Activated naive CD8-positive, alpha-beta T cell treated with anti-CD3 and anti-CD28 coated beads, Interleukin-2, amount 10 ng/mL, durations not matched to agents 7 days and 5 days (primary cell): Measurements from ENCODE around the gene ELMO2. TPM values are rescaled to one million over a fixed set of nuclear protein-coding genes. Genes with fewer than 3 reads are reported as not detected.
A peak's percentile ranks its signal among the peaks of the same experiment; 100 is the strongest.
"Not testable (repeated sequence)": the region's sequence is repeated elsewhere in the genome, so short reads cannot be mapped to it uniquely, and the experiment has no call there.

ENCODE experiments used
- ATAC-seq: fragments of 150-1000 bp; cut with Tn5 transposase; one replicate; pipeline ENCODE4 v1.10.0; 2021; ENCODE audit warnings: low read depth, moderate library complexity
- POLR2A ChIA-PET: fragments of 350-600 bp; sonication (Branson Sonifier 250); formaldehyde crosslinking; loops from one replicate; lab custom pipeline; 2021; ENCODE audit warnings: antibody characterized with exemption; lab: Charles Lee
- DNase-seq: peaks from one replicate; pipeline ENCODE4 v3.0.0; 2021
- H3K27ac Mint-ChIP-seq: one replicate; pipeline ENCODE4 v1.8.0; 2022; ENCODE audit warnings: mild to moderate bottlenecking, mixed read lengths
- H3K27me3 Mint-ChIP-seq: one replicate; pipeline ENCODE4 v1.8.0; 2022; ENCODE audit warnings: mild to moderate bottlenecking, moderate library complexity, mixed read lengths
- H3K36me3 Mint-ChIP-seq: one replicate; pipeline ENCODE4 v1.8.0; 2021; ENCODE audit warnings: mild to moderate bottlenecking, mixed read lengths
- H3K4me1 Mint-ChIP-seq: one replicate; pipeline ENCODE4 v1.8.0; 2021; ENCODE audit warnings: mixed read lengths
- H3K4me3 Mint-ChIP-seq: one replicate; pipeline ENCODE4 v1.8.0; 2022; ENCODE audit warnings: mild to moderate bottlenecking, moderate library complexity, mixed read lengths
- H3K9me3 Mint-ChIP-seq: one replicate; pipeline ENCODE4 v1.8.0; 2021; ENCODE audit warnings: mixed read lengths
- total RNA-seq, 2 experiments: library from RNA; stranded (reverse); gene quantifications; one replicate each; pipeline ENCODE4 v1.2.3, GENCODE V29; 2021

ELMO2 gene
- total RNA-seq, 2 experiments from 2014 or later: 66.8 to 75.2 TPM

- ATAC-seq: no peak
- Mint-ChIP-seq H3K4me3 (peak overlapping the region; percentile 85), H3K27me3 (no peaks in the 10 kb centered on the region), H3K36me3 (peaks cover 19% of the 10 kb centered on the region), H3K9me3 (no peaks in the 10 kb centered on the region), H3K4me1 (peaks cover 61% of the 10 kb centered on the region), H3K27ac (peak overlapping the region; percentile 95)
- no peak for DNase-seq
- POLR2A ChIA-PET: interaction anchor here (6.5 kb wide), 1 partner anchor 36 kb away, joined by 74 read pairs; no protein-coding TSS in a partner anchor
These were observed 6.2 kb downstream of the ELMO2 start for GRCh38 chr20:46400253-46400652.

GRCh38 chr20:46399401-46399800 lies 7.0 kb downstream of the ELMO2 start:
- peak overlapping the region; percentile 78 for H3K27ac Mint-ChIP-seq
- peaks cover 58% of the 10 kb centered on the region for H3K4me1 Mint-ChIP-seq
- ATAC-seq: peak; percentile 15
- DNase-seq: no peak
- H3K9me3 Mint-ChIP-seq: no peaks in the 10 kb centered on the region
- peaks cover 17% of the 10 kb centered on the region for H3K36me3 Mint-ChIP-seq
- H3K27me3 Mint-ChIP-seq: no peaks in the 10 kb centered on the region
- POLR2A ChIA-PET: interaction anchor here (6.5 kb wide), 1 partner anchor 36 kb away, joined by 74 read pairs; no protein-coding TSS in a partner anchor
- peak overlapping the region; percentile 44 for H3K4me3 Mint-ChIP-seq

- Mint-ChIP-seq H3K4me3 (peak overlapping the region; percentile 44), H3K27ac (peak overlapping the region; percentile 78), H3K27me3 (no peaks in the 10 kb centered on the region), H3K4me1 (peaks cover 54% of the 10 kb centered on the region), H3K36me3 (peaks cover 17% of the 10 kb centered on the region), H3K9me3 (no peaks in the 10 kb centered on the region)
- POLR2A ChIA-PET: interaction anchor here (6.5 kb wide), 1 partner anchor 35 kb away, joined by 74 read pairs; no protein-coding TSS in a partner anchor
- DNase-seq: no peak
- no peak for ATAC-seq
These were observed 7.5 kb downstream of the ELMO2 start for GRCh38 chr20:46398963-46399362.

- ATAC-seq: no peak
- no peaks in the 10 kb centered on the region for H3K27me3 Mint-ChIP-seq
- no peak for DNase-seq
- H3K9me3 Mint-ChIP-seq: no peaks in the 10 kb centered on the region
- no peak overlapping the region for H3K27ac Mint-ChIP-seq
- POLR2A ChIA-PET: no interaction called here
- H3K36me3 Mint-ChIP-seq: peaks cover 26% of the 10 kb centered on the region
- H3K4me3 Mint-ChIP-seq: no peak overlapping the region
- H3K4me1 Mint-ChIP-seq: peaks cover 31% of the 10 kb centered on the region
These were observed 10.2 kb downstream of the ELMO2 start for GRCh38 chr20:46396052-46396740.

GRCh38 chr20:46394872-46395760 lies 11.3 kb downstream of the ELMO2 start:
- DNase-seq: no peak
- peaks cover 20% of the 10 kb centered on the region for H3K4me1 Mint-ChIP-seq
- peaks cover 28% of the 10 kb centered on the region for H3K36me3 Mint-ChIP-seq
- no peak overlapping the region for H3K27ac Mint-ChIP-seq
- ATAC-seq: no peak
- no peaks in the 10 kb centered on the region for H3K27me3 Mint-ChIP-seq
- H3K4me3 Mint-ChIP-seq: no peak overlapping the region
- H3K9me3 Mint-ChIP-seq: no peaks in the 10 kb centered on the region
- POLR2A ChIA-PET: no interaction called here

- POLR2A ChIA-PET: no interaction called here
- H3K27ac Mint-ChIP-seq: no peak overlapping the region
- H3K36me3 Mint-ChIP-seq: peaks cover 31% of the 10 kb centered on the region
- no peak for DNase-seq
- no peaks in the 10 kb centered on the region for H3K27me3 Mint-ChIP-seq
- no peaks in the 10 kb centered on the region for H3K9me3 Mint-ChIP-seq
- peaks cover 11% of the 10 kb centered on the region for H3K4me1 Mint-ChIP-seq
- ATAC-seq: no peak
- H3K4me3 Mint-ChIP-seq: no peak overlapping the region
These were observed 12.4 kb downstream of the ELMO2 start for GRCh38 chr20:46393967-46394366.

GRCh38 chr20:46388937-46389336 lies 17.5 kb downstream of the ELMO2 start:
- ATAC-seq: no peak
- no peak for DNase-seq
- H3K4me1 Mint-ChIP-seq: no peaks in the 10 kb centered on the region
- POLR2A ChIA-PET: interaction anchor here (0.6 kb wide), 1 partner anchor 211 kb away, joined by 4 read pairs; no protein-coding TSS in a partner anchor
- H3K36me3 Mint-ChIP-seq: peaks cover 47% of the 10 kb centered on the region
- H3K27me3 Mint-ChIP-seq: no peaks in the 10 kb centered on the region
- no peaks in the 10 kb centered on the region for H3K9me3 Mint-ChIP-seq
- H3K4me3 Mint-ChIP-seq: no peak overlapping the region
- H3K27ac Mint-ChIP-seq: no peak overlapping the region

- Mint-ChIP-seq H3K27me3 (no peaks in the 10 kb centered on the region), H3K4me3 (no peak overlapping the region), H3K27ac (no peak overlapping the region), H3K36me3 (peaks cover 50% of the 10 kb centered on the region), H3K9me3 (no peaks in the 10 kb centered on the region), H3K4me1 (no peaks in the 10 kb centered on the region)
- DNase-seq (no peak), ATAC-seq (no peak)
- POLR2A ChIA-PET: no interaction called here
These were observed 18.1 kb downstream of the ELMO2 start for GRCh38 chr20:46388201-46388836.

GRCh38 chr20:46387054-46387453 lies 19.4 kb downstream of the ELMO2 start:
- peaks cover 45% of the 10 kb centered on the region for H3K36me3 Mint-ChIP-seq
- H3K9me3 Mint-ChIP-seq, ATAC-seq, H3K27ac Mint-ChIP-seq, DNase-seq, POLR2A ChIA-PET, H3K4me3 Mint-ChIP-seq, H3K4me1 Mint-ChIP-seq, H3K27me3 Mint-ChIP-seq: not testable (repeated sequence)

- POLR2A ChIA-PET: interaction anchor here (0.8 kb wide), 1 partner anchor 13 kb away, joined by 3 read pairs; no protein-coding TSS in a partner anchor
- Mint-ChIP-seq H3K4me3 (no peak overlapping the region), H3K27ac (peak overlapping the region; percentile 18), H3K36me3 (peaks cover 29% of the 10 kb centered on the region), H3K9me3 (no peaks in the 10 kb centered on the region), H3K4me1 (peaks cover 3% of the 10 kb centered on the region), H3K27me3 (no peaks in the 10 kb centered on the region)
- no peak for DNase-seq
- ATAC-seq: no peak
These were observed 27.9 kb downstream of the ELMO2 start for GRCh38 chr20:46378412-46379009.

GRCh38 chr20:46377518-46377917 lies 28.9 kb downstream of the ELMO2 start:
- Mint-ChIP-seq H3K27ac (peak overlapping the region; percentile 5), H3K4me1 (peaks cover 3% of the 10 kb centered on the region), H3K27me3 (no peaks in the 10 kb centered on the region), H3K4me3 (no peak overlapping the region), H3K36me3 (peaks cover 24% of the 10 kb centered on the region), H3K9me3 (no peaks in the 10 kb centered on the region)
- DNase-seq (no peak), ATAC-seq (no peak)
- POLR2A ChIA-PET: no interaction called here

- Mint-ChIP-seq H3K36me3 (peaks cover 26% of the 10 kb centered on the region), H3K4me3 (no peak overlapping the region), H3K27ac (peak overlapping the region; percentile 8), H3K27me3 (no peaks in the 10 kb centered on the region), H3K4me1 (peaks cover 3% of the 10 kb centered on the region), H3K9me3 (no peaks in the 10 kb centered on the region)
- no peak for ATAC-seq
- POLR2A ChIA-PET: no interaction called here
- no peak for DNase-seq
These were observed 30.1 kb downstream of the ELMO2 start for GRCh38 chr20:46376196-46376785.
